Ammon's horn (tissue), 1 donor: ENCODE results near the gene CHRNA5.
"Not testable (repeated sequence)": the region's sequence is repeated elsewhere in the genome, so short reads cannot be mapped to it uniquely, and the experiment has no call there.

Source experiments
- DNase-seq: peaks from one replicate; pipeline ENCODE4 v3.0.0-alpha.2; 2016; ENCODE audit warnings: low spot score

CHRNA5 gene

GRCh38 chr15:78565951-78566774 lies 843 bp downstream of the CHRNA5 start:
- no peak for DNase-seq

GRCh38 chr15:78567531-78567930 lies 2.2 kb downstream of the CHRNA5 start:
- no peak for DNase-seq

DNA sequence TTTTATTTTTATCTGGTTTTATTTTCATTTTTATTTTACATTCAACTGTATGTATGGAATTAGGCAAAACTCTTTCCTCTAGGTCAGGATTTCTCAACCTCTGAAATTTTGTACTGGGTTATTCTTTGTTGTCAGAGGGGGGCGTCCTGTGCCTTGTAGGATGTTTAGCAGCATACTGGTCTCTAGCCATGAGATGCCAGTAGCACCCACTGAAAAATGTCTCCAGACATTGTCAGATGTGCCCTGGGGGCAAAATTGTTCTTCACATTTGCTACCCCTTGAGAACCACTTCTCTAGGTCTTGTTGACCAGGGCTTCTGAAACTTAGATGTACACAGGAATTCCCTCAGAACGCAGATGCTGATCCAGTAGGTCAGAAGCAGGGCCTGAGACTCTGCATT lies 5.4 kb downstream of the CHRNA5 start:
- no peak for DNase-seq

DNA sequence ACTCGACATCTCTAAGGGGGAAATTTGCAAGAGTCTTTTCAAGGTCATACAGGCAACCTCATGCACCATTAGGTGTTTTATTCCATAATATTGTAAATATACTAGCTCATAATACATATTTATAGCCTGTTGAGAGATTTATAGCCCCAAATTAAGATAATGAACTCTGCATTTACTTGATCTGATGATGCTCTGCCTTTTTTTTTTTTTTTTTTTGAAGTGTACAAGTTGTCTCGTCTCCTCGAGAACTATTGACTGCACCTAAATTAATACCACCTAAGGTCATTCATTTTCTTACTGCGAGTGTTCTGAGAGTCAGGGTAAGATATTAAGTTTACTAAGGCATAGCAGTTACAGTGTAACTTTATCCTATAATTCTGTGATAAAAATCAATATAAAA lies 6.1 kb downstream of the CHRNA5 start:
- DNase-seq, result no peak

DNA sequence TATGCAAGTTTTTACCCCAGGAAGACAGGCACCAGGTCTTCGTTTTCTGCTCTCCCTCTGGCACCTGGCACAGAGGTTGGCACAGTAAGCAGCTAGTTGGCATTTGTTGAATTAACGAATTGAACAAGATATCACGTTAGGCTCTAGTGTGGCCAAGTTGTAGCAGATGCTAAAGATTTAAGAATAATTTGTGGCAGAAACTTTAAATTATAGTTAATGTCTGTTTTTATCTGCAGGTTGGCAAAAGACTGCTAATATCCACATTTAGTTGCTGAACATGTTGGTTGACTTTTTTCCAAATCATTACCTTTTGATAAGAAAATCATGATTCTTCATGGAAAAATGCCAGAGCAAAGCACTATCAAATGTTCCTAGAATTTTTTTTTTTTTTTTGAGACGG lies 8.1 kb downstream of the CHRNA5 start:
- DNase-seq, result no peak

DNA sequence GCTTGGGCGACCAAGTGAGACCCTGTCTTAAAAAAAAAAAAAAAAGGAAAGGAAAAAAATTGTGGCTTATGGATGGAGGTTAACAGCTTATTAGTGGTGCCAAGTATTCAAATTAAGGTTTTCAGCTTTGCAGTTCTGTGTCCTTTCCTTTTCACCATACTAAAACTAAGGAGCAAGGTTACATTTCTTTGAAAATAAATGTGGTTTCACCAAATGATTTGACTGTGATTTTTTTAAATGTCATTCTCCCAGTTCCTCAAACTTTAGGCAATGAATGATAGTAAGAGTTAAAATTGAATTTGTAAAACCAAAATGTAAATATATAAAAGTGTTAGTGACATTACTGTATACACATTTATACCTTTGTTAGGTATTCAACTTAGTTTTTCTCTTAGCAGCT lies 9.6 kb downstream of the CHRNA5 start:
- no peak for DNase-seq

DNA sequence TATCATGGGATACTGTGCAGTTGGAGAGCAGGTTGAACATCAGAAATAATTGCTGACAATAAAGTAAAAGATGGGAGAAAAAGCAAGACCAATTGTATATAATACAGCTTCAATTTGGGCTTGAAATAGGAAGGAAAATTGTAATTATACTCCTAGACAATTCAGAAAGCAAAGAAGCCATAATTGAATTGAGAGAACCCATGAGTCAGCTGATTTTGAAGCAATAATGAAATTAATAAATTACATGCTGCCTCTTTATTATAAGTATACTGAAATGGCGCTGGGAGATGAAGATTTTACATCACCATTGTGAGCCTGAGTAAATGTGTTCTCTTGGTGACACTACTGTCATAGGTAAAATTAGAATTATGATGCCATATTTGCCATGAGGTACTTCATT lies 32.3 kb downstream of the CHRNA5 start:
- no peak for DNase-seq

DNA sequence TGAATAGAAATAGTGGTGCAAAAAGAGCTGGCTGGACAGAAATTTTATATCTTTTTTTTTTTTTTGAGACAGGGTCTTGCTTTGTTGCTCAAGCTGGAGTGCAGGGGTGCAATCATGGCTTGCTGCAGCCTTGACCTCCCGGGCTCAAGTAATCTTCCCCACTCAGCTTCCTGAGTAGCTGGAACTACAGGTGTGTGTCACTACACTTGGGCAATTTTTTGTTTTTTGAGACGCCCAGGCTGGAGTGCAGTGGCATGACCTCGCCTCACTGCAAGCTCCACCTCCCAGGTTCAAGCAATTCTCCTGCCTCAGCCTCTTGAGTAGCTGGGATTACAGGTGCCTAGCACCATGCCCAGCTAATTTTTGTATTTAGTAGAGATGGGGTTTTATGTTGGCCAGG lies 33.0 kb downstream of the CHRNA5 start:
- DNase-seq, result no peak

DNA sequence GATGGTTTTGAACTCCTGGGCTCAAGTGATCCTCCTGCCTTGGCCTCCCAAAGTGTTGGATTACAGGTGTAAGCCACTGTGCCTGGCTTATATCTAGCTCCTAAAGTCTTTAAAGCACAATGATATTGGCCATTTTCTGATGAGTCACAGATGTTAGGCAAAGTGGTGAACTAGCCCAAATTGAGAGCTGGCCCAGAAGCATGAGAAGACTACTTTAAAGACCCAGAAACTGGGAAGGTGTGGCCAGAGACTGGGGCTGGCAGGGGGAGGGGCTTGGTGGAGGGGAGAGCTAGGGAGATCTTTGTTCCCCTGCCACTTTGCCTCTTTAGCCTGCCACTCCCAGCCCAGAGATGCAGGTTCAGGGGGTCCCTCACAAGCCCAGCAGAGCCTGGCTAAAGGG lies 33.9 kb downstream of the CHRNA5 start:
- DNase-seq, result no peak

GRCh38 chr15:78603467-78603866 lies 38.1 kb downstream of the CHRNA5 start:
- no peak for DNase-seq

GRCh38 chr15:78604420-78604819 lies 39.1 kb downstream of the CHRNA5 start:
- DNase-seq, result no peak

DNA sequence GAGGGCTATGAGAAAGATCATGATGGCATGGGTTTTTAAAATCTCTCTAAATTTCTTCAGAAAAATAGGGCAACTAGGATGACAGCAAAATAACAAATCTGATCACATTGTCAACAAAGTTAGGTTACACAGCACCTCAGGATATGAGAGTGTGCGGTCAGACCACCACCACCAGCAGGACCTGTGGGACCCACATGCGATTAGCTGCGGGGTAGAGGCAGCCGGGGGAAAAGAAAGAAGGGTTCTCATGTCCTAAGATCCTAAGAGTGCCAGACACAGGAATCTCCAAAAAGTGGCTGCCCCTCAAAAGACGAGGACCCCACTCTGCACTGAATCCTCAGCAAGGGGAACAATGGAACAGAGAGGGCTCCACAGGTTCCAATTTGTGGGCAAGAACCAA lies 39.9 kb downstream of the CHRNA5 start:
- no peak for DNase-seq

- no peak for DNase-seq
Observed at GRCh38 chr15:78605680-78606079, 40.4 kb downstream of the CHRNA5 start.

- not testable (repeated sequence) for DNase-seq
Observed at GRCh38 chr15:78609551-78609950, 44.2 kb downstream of the CHRNA5 start.

DNA sequence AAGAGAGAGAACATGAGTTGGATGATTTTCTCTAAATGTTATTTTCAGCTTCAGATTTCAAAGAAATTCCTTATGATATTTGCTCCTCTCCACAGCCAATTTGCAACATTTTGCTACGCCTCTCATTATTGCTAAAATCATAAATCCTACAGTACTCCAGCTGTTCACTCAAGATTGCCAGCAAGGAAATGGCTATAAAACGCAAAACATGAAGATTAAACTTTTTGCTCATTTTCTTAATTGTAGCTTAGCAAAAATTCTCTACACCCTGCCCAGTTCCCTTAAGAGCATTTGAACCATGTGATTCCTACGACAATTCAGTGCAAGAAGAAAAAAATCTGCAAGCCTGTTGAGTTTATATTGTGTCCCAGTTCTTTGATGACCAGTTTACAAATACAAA lies 48.7 kb downstream of the CHRNA5 start:
- DNase-seq, result no peak

- no peak for DNase-seq
Observed at GRCh38 chr15:78615151-78615589, 49.9 kb downstream of the CHRNA5 start.

DNA sequence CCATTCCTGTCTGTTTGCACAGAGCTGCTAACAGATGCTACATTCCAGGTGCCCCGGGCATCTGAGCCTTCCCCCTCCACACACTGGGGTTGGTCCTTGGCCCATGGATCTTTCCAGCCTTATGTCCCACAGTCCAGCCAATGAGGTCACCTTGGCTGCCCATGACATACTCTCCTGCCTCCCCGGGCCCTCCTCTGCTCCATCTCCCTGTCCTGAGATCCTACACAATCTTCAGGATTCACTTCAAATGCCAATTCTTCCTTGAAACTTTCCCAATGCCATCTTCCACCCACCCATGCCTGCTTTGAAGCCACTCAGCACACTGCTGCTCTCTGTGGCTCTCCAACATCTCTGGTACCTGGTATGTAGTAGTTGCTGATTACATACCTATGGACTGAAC lies 51.2 kb downstream of the CHRNA5 start:
- no peak for DNase-seq

- no peak for DNase-seq
Observed at GRCh38 chr15:78617076-78617475, 51.8 kb downstream of the CHRNA5 start.

DNA sequence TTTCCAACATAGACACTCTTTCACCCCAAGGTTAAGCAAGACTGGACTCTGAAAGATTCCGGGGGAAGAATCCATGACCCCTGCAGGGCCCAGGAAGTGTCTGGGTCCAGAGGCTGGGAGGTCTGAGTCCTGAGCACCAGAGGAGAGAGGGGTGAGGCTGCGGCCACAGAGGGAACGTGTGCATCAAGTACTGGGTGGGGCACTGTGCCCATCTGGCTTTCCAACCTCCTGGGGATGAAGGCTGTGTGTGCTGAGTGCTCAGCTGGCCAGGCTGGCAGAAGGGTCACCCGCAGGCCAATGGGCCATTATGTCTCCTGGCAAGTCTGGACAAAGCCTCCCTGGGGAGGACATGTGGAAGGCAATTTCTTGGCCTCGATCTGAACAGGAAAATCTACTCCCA lies 52.2 kb downstream of the CHRNA5 start:
- no peak for DNase-seq

DNA sequence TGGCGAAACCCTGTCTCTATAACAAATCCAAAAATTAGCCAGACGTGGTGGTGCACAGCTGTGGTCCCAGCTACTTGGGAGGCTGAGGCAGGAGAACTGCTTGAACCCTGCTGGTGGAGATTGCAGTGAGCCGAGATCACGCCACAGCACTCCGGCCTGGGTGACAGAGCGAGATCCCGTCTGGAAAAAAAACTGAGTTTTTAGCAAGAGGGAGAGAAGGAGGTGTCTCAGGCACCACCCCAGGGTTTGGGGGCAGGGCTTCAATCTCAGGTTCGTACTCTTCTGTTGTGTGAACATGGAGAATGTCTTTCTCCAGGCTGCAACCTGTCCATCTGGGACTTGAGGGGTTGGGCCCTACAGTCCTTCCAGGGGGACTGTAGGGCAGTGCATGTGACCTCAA lies 52.7 kb downstream of the CHRNA5 start:
- DNase-seq, result no peak

- DNase-seq, result peak; percentile 87
Observed at GRCh38 chr15:78618490-78618934, 53.2 kb downstream of the CHRNA5 start.

DNA sequence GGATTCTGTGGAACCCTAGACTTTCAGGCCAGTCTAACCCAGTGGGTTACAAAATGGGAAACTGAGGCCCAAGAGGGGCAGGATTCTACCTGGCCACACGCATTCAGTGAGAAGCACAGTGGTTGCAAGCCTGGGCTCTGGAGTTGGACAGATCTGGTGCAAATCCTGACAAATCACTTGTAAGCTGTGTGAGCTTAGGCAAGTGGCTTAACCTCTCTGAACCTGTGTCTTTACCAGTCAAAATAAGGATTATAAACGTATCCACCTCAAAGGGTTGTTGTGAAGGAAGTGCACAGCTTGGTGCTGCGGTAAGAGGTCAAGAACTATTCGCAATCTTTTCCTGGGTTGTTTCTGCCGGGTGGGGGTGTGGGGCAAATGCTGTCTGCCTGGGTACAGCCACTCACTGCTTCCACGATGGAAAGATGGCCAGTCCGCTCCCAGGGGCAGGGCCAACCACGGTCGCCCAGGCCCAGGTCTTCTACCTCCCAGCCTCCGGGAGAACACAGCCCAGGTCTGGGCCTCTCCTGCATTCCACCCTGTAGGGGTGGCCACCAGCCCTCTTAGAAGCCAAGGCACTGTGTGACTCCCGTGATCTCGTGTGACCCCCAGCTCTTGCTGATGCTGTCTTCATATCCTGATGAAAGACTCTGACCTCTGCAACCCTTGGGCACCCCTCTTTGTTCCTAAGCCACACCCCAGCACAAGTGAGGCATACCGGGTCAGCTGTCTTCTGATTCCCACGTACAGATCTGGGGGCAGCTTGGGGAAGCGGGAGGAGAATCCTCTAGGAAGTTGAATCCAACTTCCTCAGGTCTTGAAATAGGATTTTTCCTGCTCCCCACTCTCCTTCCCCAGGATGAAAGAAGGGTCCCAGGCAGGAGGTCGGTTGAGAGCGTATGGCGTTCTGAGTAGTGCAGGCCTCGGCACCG lies 54.0 kb downstream of the CHRNA5 start:
- no peak for DNase-seq

DNA sequence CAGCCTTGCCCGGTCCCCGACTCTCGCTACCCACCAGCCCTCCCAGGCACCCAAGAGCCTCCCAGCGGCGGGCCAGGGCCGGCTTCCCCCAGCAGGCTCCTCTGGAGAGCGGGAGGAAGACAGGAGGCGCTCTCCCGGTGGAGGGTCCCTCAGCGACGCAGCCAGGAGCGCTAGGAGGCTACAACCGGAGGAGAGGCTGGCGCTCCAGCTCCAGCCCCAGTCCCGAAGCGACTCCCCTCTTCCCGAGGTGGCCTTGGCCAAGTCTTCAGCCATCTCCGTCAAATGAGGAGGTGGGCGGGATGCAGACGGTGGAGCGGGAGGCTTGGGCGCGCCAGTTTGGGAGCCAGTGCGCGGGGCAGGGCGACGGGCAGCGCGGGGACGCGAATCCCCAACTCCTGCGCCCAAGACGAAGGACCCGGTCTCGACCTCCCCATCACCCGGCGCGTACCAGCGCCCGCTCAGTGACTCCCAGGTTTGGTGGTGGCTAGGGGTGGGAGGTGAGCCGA lies 54.8 kb downstream of the CHRNA5 start:
- no peak for DNase-seq
